Measurements from ENCODE around the gene PAFAH1B2. TPM values are rescaled to one million over a fixed set of nuclear protein-coding genes. Genes with fewer than 3 reads are reported as not detected.
"Not testable (repeated sequence)": the region's sequence is repeated elsewhere in the genome, so short reads cannot be mapped to it uniquely, and the experiment has no call there.

The PAFAH1B2 gene
- total RNA-seq, 6 donors from 2014 or later: 63.9 to 101 (median 81.3) TPM

- DNase-seq: peak in 1 of 2 donors; percentile 82
- H3K4me3 ChIP-seq: peak overlapping the region in 1 of 4 donors; percentile 80
- TF ChIP-seq EP300 (IDR thresholded peaks at IDR 0.05): no peak
- no peak for TF ChIP-seq POLR2AphosphoS5 (IDR thresholded peaks at IDR 0.05)
- TF ChIP-seq CTCF (IDR thresholded peaks at IDR 0.05): peak; percentile 26 to 81 (median 61)
- H3K9me3 ChIP-seq: no peaks in the 10 kb centered on the region
- WGBS, 2 donors: 58 to 80% methylated on average over 7 to 22 of the region's 22 CpGs
- H3K27me3 ChIP-seq: no peaks in the 10 kb centered on the region
- H3K27ac ChIP-seq: peak overlapping the region in 1 of 4 donors; percentile 93
- H3K4me1 ChIP-seq: peaks cover 19 to 37% (median 34%) of the 10 kb centered on the region in 4 donors
- ATAC-seq (ENCODE audit: low FRiP score in 2 of 2): peak; percentile 47 to 59
- H3K36me3 ChIP-seq: peaks cover 0 to 26% (median 17%) of the 10 kb centered on the region in 4 donors
Observed at GRCh38 chr11:117180661-117181585, 36.8 kb downstream of the PAFAH1B2 start.

GRCh38 chr11:117181586-117182550 is 37.8 kb downstream of the PAFAH1B2 start:
- 90 to 93% methylated on average over 7 to 22 of the region's 22 CpGs for WGBS, 2 donors
- Histone ChIP-seq H3K4me1 (peaks cover 19 to 38% (median 35%) of the 10 kb centered on the region in 4 donors), H3K36me3 (peaks cover 0 to 31% (median 17%) of the 10 kb centered on the region in 4 donors), H3K4me3 (no peak overlapping the region), H3K27me3 (no peaks in the 10 kb centered on the region), H3K9me3 (no peaks in the 10 kb centered on the region), H3K27ac (no peak overlapping the region)
- ATAC-seq (ENCODE audit: low FRiP score in 2 of 2): no peak
- no peak for TF ChIP-seq EP300 (IDR thresholded peaks at IDR 0.05)
- no peak for TF ChIP-seq CTCF (IDR thresholded peaks at IDR 0.05)
- TF ChIP-seq POLR2A (IDR thresholded peaks at IDR 0.05): no peak
- TF ChIP-seq POLR2AphosphoS5 (IDR thresholded peaks at IDR 0.05): no peak
- DNase-seq: peak; percentile 8 to 61

GRCh38 chr11:117182551-117182935 is 38.5 kb downstream of the PAFAH1B2 start:
- H3K27ac ChIP-seq: no peak overlapping the region
- H3K4me1 ChIP-seq: peaks cover 19 to 38% (median 35%) of the 10 kb centered on the region in 4 donors
- H3K9me3 ChIP-seq: no peaks in the 10 kb centered on the region
- ATAC-seq (ENCODE audit: low FRiP score in 2 of 2) (no peak), DNase-seq (peak in 1 of 2 donors; percentile 6)
- no peak for TF ChIP-seq EP300 (IDR thresholded peaks at IDR 0.05)
- no peak for TF ChIP-seq POLR2A (IDR thresholded peaks at IDR 0.05)
- no peak for TF ChIP-seq CTCF (IDR thresholded peaks at IDR 0.05)
- no peak for TF ChIP-seq POLR2AphosphoS5 (IDR thresholded peaks at IDR 0.05)
- WGBS, 2 donors: 90 to 98% methylated on average over 9 to 10 of the region's 10 CpGs
- peaks cover 0 to 38% (median 22%) of the 10 kb centered on the region in 4 donors for H3K36me3 ChIP-seq
- H3K4me3 ChIP-seq: no peak overlapping the region
- H3K27me3 ChIP-seq: no peaks in the 10 kb centered on the region

GRCh38 chr11:117183178-117183577 is 39.1 kb downstream of the PAFAH1B2 start:
- not testable (repeated sequence) for H3K9me3 ChIP-seq; ATAC-seq (ENCODE audit: low FRiP score in 2 of 2); H3K27ac ChIP-seq; H3K4me3 ChIP-seq; H3K27me3 ChIP-seq
- Histone ChIP-seq H3K36me3 (peaks cover 0 to 44% (median 27%) of the 10 kb centered on the region in 4 donors), H3K4me1 (peaks cover 12 to 34% (median 29%) of the 10 kb centered on the region in 4 donors)
- WGBS, 2 donors: 88 to 93% methylated on average over 13 of the region's 13 CpGs
- peak in 1 of 2 donors; percentile 7 for DNase-seq
